Endothelial cell of hepatic sinusoid (primary cell): Measurements from ENCODE around the gene BHLHE40.

Experiments used
- in situ Hi-C: cut with HindIII; loops from 2 replicates; pipeline ENCODE4 v1.10.0; 2017; ENCODE audit warnings: low sequenced_read_pairs

BHLHE40 gene

GRCh38 chr3:4979428-4980228 lies at the start of gene BHLHE40:
Gene BHLHE40 (plus strand): TSS chr3:4979437. CDS start chr3:4979719, 282 bp downstream.
- in situ Hi-C loops, result loop anchor here (10.0 kb wide), 1 partner anchor 75 kb away; no protein-coding TSS in a partner anchor

GRCh38 chr3:4930501-4930900 lies 48.7 kb upstream of the BHLHE40 start:
- in situ Hi-C loops, result no loop called here

- in situ Hi-C loops, result no loop called here
Observed at GRCh38 chr3:4934050-4934449, 45.2 kb upstream of the BHLHE40 start.

GRCh38 chr3:4935347-4935746 lies 43.9 kb upstream of the BHLHE40 start:
- in situ Hi-C loops, result no loop called here

- in situ Hi-C loops, result no loop called here
Observed at GRCh38 chr3:4936982-4937614, 42.1 kb upstream of the BHLHE40 start.

GRCh38 chr3:4938281-4938982 lies 40.8 kb upstream of the BHLHE40 start:
- in situ Hi-C loops, result no loop called here

- in situ Hi-C loops, result no loop called here
Observed at GRCh38 chr3:4939276-4939675, 40.0 kb upstream of the BHLHE40 start.

GRCh38 chr3:4940985-4941384 lies 38.3 kb upstream of the BHLHE40 start:
- in situ Hi-C loops, result no loop called here

- in situ Hi-C loops, result no loop called here
Observed at GRCh38 chr3:4943549-4943948, 35.7 kb upstream of the BHLHE40 start.

- in situ Hi-C loops, result no loop called here
Observed at GRCh38 chr3:4945324-4945723, 33.9 kb upstream of the BHLHE40 start.

GRCh38 chr3:4947028-4947427 lies 32.2 kb upstream of the BHLHE40 start:
- in situ Hi-C loops, result no loop called here

GRCh38 chr3:4948395-4948794 lies 30.8 kb upstream of the BHLHE40 start:
- in situ Hi-C loops, result no loop called here

- in situ Hi-C loops, result no loop called here
Observed at GRCh38 chr3:4949004-4949403, 30.2 kb upstream of the BHLHE40 start.

GRCh38 chr3:4949659-4950058 lies 29.6 kb upstream of the BHLHE40 start:
- in situ Hi-C loops, result no loop called here

GRCh38 chr3:4950351-4950784 lies 28.9 kb upstream of the BHLHE40 start:
- in situ Hi-C loops, result no loop called here

- in situ Hi-C loops, result no loop called here
Observed at GRCh38 chr3:4950948-4951347, 28.3 kb upstream of the BHLHE40 start.

- in situ Hi-C loops, result no loop called here
Observed at GRCh38 chr3:4953119-4953518, 26.1 kb upstream of the BHLHE40 start.

GRCh38 chr3:4954256-4955000 lies 24.8 kb upstream of the BHLHE40 start:
- in situ Hi-C loops, result no loop called here

- in situ Hi-C loops, result no loop called here
Observed at GRCh38 chr3:4956099-4956498, 23.1 kb upstream of the BHLHE40 start.

GRCh38 chr3:4956738-4957137 lies 22.5 kb upstream of the BHLHE40 start:
- in situ Hi-C loops, result no loop called here

GRCh38 chr3:4957978-4958377 lies 21.3 kb upstream of the BHLHE40 start:
- in situ Hi-C loops, result no loop called here
